Measurements from ENCODE around the gene SAMD5.

SAMD5 gene

GRCh38 chr6:147546501-147547368, 38.2 kb downstream of the SAMD5 start:
- peaks cover 2% of the 10 kb centered on the region for H3K4me1 ChIP-seq (ENCODE audit: control insufficient read depth, insufficient read depth, low read length)
- H3K27ac ChIP-seq (ENCODE audit: insufficient read depth, low read depth, low read length, poor library complexity, severe bottlenecking) = no peak overlapping the region
- H3K9me3 ChIP-seq (ENCODE audit: control insufficient read depth, low read length) = no peaks in the 10 kb centered on the region
- no peaks in the 10 kb centered on the region for H3K36me3 ChIP-seq (ENCODE audit: control insufficient read depth, insufficient read depth, low read length)
- WGBS, 2 experiments = 96% methylated on average over 5 to 6 of the region's 6 CpGs
- no peaks in the 10 kb centered on the region for H3K27me3 ChIP-seq (ENCODE audit: control insufficient read depth, insufficient read depth, low read length, poor library complexity, severe bottlenecking)
- H3K4me3 ChIP-seq (ENCODE audit: insufficient read depth, low read depth, low read length) = no peak overlapping the region

GRCh38 chr6:147547369-147547902, 38.9 kb downstream of the SAMD5 start:
- Histone ChIP-seq H3K9me3 (ENCODE audit: control insufficient read depth, low read length) (no peaks in the 10 kb centered on the region), H3K4me1 (ENCODE audit: control insufficient read depth, insufficient read depth, low read length) (peaks cover 2% of the 10 kb centered on the region), H3K4me3 (ENCODE audit: insufficient read depth, low read depth, low read length) (no peak overlapping the region), H3K36me3 (ENCODE audit: control insufficient read depth, insufficient read depth, low read length) (no peaks in the 10 kb centered on the region), H3K27ac (ENCODE audit: insufficient read depth, low read depth, low read length, poor library complexity, severe bottlenecking) (no peak overlapping the region), H3K27me3 (ENCODE audit: control insufficient read depth, insufficient read depth, low read length, poor library complexity, severe bottlenecking) (no peaks in the 10 kb centered on the region)
- WGBS, 2 experiments = 83 to 85% methylated on average over 10 of the region's 10 CpGs

- H3K27ac ChIP-seq (ENCODE audit: insufficient read depth, low read depth, low read length, poor library complexity, severe bottlenecking) = no peak overlapping the region
- no peaks in the 10 kb centered on the region for H3K27me3 ChIP-seq (ENCODE audit: control insufficient read depth, insufficient read depth, low read length, poor library complexity, severe bottlenecking)
- H3K9me3 ChIP-seq (ENCODE audit: control insufficient read depth, low read length) = no peaks in the 10 kb centered on the region
- 92 to 95% methylated on average over 3 of the region's 3 CpGs for WGBS, 2 experiments
- H3K4me1 ChIP-seq (ENCODE audit: control insufficient read depth, insufficient read depth, low read length) = peaks cover 2% of the 10 kb centered on the region
- H3K36me3 ChIP-seq (ENCODE audit: control insufficient read depth, insufficient read depth, low read length) = no peaks in the 10 kb centered on the region
- H3K4me3 ChIP-seq (ENCODE audit: insufficient read depth, low read depth, low read length) = no peak overlapping the region
These were observed 40.5 kb downstream of the SAMD5 start for GRCh38 chr6:147548921-147549475.

GRCh38 chr6:147549531-147549930, 41.0 kb downstream of the SAMD5 start:
- Histone ChIP-seq H3K4me3 (ENCODE audit: insufficient read depth, low read depth, low read length) (no peak overlapping the region), H3K4me1 (ENCODE audit: control insufficient read depth, insufficient read depth, low read length) (peaks cover 2% of the 10 kb centered on the region), H3K27ac (ENCODE audit: insufficient read depth, low read depth, low read length, poor library complexity, severe bottlenecking) (no peak overlapping the region), H3K36me3 (ENCODE audit: control insufficient read depth, insufficient read depth, low read length) (no peaks in the 10 kb centered on the region), H3K9me3 (ENCODE audit: control insufficient read depth, low read length) (no peaks in the 10 kb centered on the region), H3K27me3 (ENCODE audit: control insufficient read depth, insufficient read depth, low read length, poor library complexity, severe bottlenecking) (no peaks in the 10 kb centered on the region)
- WGBS, 2 experiments = 94 to 98% methylated on average over 3 of the region's 4 CpGs

GRCh38 chr6:147551976-147552375, 43.5 kb downstream of the SAMD5 start:
- Histone ChIP-seq H3K27ac (ENCODE audit: insufficient read depth, low read depth, low read length, poor library complexity, severe bottlenecking) (no peak overlapping the region), H3K4me3 (ENCODE audit: insufficient read depth, low read depth, low read length) (no peak overlapping the region), H3K4me1 (ENCODE audit: control insufficient read depth, insufficient read depth, low read length) (no peaks in the 10 kb centered on the region), H3K9me3 (ENCODE audit: control insufficient read depth, low read length) (no peaks in the 10 kb centered on the region), H3K36me3 (ENCODE audit: control insufficient read depth, insufficient read depth, low read length) (no peaks in the 10 kb centered on the region), H3K27me3 (ENCODE audit: control insufficient read depth, insufficient read depth, low read length, poor library complexity, severe bottlenecking) (no peaks in the 10 kb centered on the region)
- 96 to 98% methylated on average over 1 of the region's 1 CpG for WGBS, 2 experiments

GRCh38 chr6:147553099-147553498, 44.6 kb downstream of the SAMD5 start:
- Histone ChIP-seq H3K9me3 (ENCODE audit: control insufficient read depth, low read length) (no peaks in the 10 kb centered on the region), H3K36me3 (ENCODE audit: control insufficient read depth, insufficient read depth, low read length) (no peaks in the 10 kb centered on the region), H3K27me3 (ENCODE audit: control insufficient read depth, insufficient read depth, low read length, poor library complexity, severe bottlenecking) (no peaks in the 10 kb centered on the region), H3K4me1 (ENCODE audit: control insufficient read depth, insufficient read depth, low read length) (no peaks in the 10 kb centered on the region), H3K27ac (ENCODE audit: insufficient read depth, low read depth, low read length, poor library complexity, severe bottlenecking) (no peak overlapping the region), H3K4me3 (ENCODE audit: insufficient read depth, low read depth, low read length) (no peak overlapping the region)
- 100% methylated on average over 1 of the region's 1 CpG for WGBS, 2 experiments

- Histone ChIP-seq H3K27me3 (ENCODE audit: control insufficient read depth, insufficient read depth, low read length, poor library complexity, severe bottlenecking) (no peaks in the 10 kb centered on the region), H3K4me1 (ENCODE audit: control insufficient read depth, insufficient read depth, low read length) (no peaks in the 10 kb centered on the region), H3K4me3 (ENCODE audit: insufficient read depth, low read depth, low read length) (no peak overlapping the region), H3K9me3 (ENCODE audit: control insufficient read depth, low read length) (no peaks in the 10 kb centered on the region), H3K27ac (ENCODE audit: insufficient read depth, low read depth, low read length, poor library complexity, severe bottlenecking) (no peak overlapping the region), H3K36me3 (ENCODE audit: control insufficient read depth, insufficient read depth, low read length) (no peaks in the 10 kb centered on the region)
- WGBS, 2 experiments = 93 to 96% methylated on average over 4 of the region's 4 CpGs
These were observed 45.8 kb downstream of the SAMD5 start for GRCh38 chr6:147554281-147554680.

- H3K27me3 ChIP-seq (ENCODE audit: control insufficient read depth, insufficient read depth, low read length, poor library complexity, severe bottlenecking) = no peaks in the 10 kb centered on the region
- H3K27ac ChIP-seq (ENCODE audit: insufficient read depth, low read depth, low read length, poor library complexity, severe bottlenecking) = no peak overlapping the region
- H3K4me1 ChIP-seq (ENCODE audit: control insufficient read depth, insufficient read depth, low read length) = no peaks in the 10 kb centered on the region
- H3K36me3 ChIP-seq (ENCODE audit: control insufficient read depth, insufficient read depth, low read length) = no peaks in the 10 kb centered on the region
- no peaks in the 10 kb centered on the region for H3K9me3 ChIP-seq (ENCODE audit: control insufficient read depth, low read length)
- WGBS, 2 experiments = 75 to 80% methylated on average over 7 of the region's 7 CpGs
- H3K4me3 ChIP-seq (ENCODE audit: insufficient read depth, low read depth, low read length) = no peak overlapping the region
These were observed 50.5 kb downstream of the SAMD5 start for GRCh38 chr6:147559006-147559405.

- H3K4me1 ChIP-seq (ENCODE audit: control insufficient read depth, insufficient read depth, low read length) = no peaks in the 10 kb centered on the region
- H3K27me3 ChIP-seq (ENCODE audit: control insufficient read depth, insufficient read depth, low read length, poor library complexity, severe bottlenecking) = no peaks in the 10 kb centered on the region
- no peak overlapping the region for H3K4me3 ChIP-seq (ENCODE audit: insufficient read depth, low read depth, low read length)
- H3K36me3 ChIP-seq (ENCODE audit: control insufficient read depth, insufficient read depth, low read length) = no peaks in the 10 kb centered on the region
- no peaks in the 10 kb centered on the region for H3K9me3 ChIP-seq (ENCODE audit: control insufficient read depth, low read length)
- no peak overlapping the region for H3K27ac ChIP-seq (ENCODE audit: insufficient read depth, low read depth, low read length, poor library complexity, severe bottlenecking)
These were observed 52.2 kb downstream of the SAMD5 start for GRCh38 chr6:147560670-147561069.

GRCh38 chr6:147561726-147562125, 53.2 kb downstream of the SAMD5 start:
- Histone ChIP-seq H3K27me3 (ENCODE audit: control insufficient read depth, insufficient read depth, low read length, poor library complexity, severe bottlenecking) (no peaks in the 10 kb centered on the region), H3K36me3 (ENCODE audit: control insufficient read depth, insufficient read depth, low read length) (no peaks in the 10 kb centered on the region), H3K4me1 (ENCODE audit: control insufficient read depth, insufficient read depth, low read length) (no peaks in the 10 kb centered on the region), H3K9me3 (ENCODE audit: control insufficient read depth, low read length) (no peaks in the 10 kb centered on the region), H3K4me3 (ENCODE audit: insufficient read depth, low read depth, low read length) (no peak overlapping the region), H3K27ac (ENCODE audit: insufficient read depth, low read depth, low read length, poor library complexity, severe bottlenecking) (no peak overlapping the region)
- 89 to 95% methylated on average over 5 to 6 of the region's 6 CpGs for WGBS, 2 experiments
